HG03354 (cell line): ENCODE results near the gene DRAXIN.

Experiments used
- ATAC-seq: cut with Tn5 transposase; IDR thresholded peaks from one replicate; pipeline ENCODE4 v1.9.1; 2021; ENCODE audit warnings: mild to moderate bottlenecking; ENCODE audit not compliant: unreplicated experiment, poor library complexity, severe bottlenecking

The DRAXIN gene

DNA sequence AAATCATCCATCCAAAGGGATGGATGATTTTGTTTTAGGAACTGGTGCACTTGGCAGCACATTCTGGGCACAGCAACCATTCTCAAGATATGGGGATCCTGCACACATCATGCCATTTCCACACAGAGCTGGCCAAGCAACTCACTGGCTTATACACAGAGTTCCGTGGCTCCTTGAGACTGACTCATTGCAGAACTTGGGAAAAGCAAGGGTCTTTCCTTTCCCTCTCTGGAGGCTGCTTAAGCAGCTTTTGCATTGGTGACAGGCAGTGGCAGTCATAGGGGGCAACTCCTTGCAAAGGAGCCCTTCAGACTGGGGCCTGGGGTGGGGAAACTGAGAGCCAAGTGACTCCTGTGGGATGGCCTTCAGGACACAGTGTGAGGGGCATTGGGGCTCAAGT lies 8.7 kb upstream of the DRAXIN start:
- no peak for ATAC-seq

DNA sequence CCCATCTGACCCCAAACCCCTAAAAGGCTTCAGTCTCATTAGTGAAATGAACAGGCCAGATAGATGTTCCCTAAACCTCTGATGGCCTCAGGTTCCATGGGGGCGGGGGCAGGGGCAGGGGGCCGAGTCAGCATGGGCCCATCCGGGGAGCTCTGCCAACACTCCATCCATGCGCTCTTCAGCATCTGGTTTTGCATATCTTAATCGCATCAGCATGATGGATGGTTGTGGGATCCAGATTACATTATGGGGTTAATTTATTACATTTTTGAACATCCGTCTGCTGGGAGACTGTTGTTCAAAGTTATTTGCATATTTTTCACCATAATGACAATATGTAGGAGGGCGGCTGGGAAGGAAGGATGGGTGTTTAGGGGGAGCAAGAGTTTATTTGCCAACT lies 7.4 kb upstream of the DRAXIN start:
- no peak for ATAC-seq

DNA sequence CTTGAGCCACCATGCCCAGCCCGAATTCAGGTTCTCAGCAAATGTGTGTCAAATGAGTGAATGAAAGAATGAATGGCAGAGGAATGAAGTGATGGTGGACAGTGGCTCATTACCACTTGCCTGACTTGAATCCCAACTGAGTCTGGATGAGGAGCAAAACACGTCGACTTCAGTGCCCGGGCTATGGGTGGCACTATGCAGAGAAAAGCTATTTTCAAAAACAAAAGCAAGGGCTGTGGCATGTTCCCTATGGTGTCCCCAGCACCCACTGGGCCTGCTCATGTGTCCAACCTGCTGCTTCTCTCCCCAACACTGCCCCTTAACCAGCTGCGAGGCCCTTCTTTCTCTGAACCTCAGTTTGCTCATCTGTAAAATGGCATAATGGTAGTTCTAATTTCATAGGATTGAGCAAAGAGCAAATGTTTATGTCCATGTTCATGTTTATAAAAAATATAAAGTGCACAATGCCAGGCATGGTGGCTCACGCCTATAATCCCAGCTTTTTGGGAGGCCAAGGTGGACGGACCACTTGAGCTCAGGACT lies 6.2 kb upstream of the DRAXIN start:
- ATAC-seq: no peak

DNA sequence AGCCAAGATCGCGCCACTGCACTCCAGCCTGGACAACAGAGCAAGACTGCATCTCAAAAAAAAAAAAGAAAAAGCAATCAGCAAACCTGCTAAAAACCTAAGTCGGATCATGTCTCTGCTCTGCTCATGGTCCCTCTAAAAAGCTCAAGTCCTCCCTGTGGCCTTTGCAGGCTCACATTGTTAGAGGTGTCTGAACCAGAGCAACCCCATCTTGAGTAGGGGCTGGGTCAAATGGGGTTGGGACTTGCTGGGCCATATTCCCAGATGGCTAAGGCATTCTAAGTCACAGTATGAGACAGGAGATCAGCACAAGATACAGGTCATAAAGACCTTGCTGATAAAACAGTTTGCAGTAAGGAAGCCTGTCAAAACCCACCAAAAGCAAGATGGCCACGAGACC lies 3.0 kb upstream of the DRAXIN start:
- ATAC-seq: no peak

DNA sequence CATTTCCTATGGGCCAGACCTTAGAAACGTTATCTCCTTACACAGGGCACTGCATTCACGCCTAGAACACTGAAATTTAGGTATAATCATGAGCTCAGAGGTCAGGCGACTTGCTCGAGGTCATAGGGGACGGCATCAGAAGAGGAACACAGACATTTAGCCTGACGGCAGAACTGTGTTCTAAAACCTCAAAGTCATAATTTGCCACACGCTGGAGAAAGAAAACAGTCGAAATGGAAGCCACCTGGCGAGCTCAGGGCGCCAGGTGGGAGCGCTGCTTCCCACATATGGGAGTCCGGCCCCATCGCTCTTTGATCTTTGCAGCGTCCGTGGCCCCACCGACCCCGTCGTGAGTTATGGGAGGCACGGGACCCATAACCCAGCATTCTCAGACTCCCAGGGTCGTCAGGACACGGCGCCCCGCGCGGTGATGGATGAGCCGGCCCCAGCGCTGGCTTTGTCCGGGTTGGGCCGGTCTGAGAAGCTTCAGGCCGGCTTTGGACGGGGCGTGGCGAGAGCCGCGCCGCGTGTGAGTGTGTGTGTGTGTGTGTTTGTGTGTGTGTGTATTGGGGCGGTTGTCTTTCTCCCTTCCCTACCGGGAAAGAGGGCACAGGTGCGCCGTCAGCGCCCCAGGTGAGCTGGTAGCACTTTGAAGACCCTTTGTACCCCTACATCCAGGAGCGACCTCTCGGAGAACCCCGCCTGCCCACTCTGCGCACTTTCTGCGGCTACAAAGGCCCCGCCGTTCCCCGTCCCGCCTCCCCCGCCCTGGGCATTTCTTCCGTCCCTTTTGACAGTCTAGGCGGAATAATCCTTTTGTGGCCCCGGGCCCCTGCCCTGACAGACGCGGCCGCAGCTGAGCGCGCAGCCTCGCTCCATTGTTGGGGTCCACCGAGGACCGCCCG lies 861 bp upstream of the DRAXIN start:
- no peak for ATAC-seq

DNA sequence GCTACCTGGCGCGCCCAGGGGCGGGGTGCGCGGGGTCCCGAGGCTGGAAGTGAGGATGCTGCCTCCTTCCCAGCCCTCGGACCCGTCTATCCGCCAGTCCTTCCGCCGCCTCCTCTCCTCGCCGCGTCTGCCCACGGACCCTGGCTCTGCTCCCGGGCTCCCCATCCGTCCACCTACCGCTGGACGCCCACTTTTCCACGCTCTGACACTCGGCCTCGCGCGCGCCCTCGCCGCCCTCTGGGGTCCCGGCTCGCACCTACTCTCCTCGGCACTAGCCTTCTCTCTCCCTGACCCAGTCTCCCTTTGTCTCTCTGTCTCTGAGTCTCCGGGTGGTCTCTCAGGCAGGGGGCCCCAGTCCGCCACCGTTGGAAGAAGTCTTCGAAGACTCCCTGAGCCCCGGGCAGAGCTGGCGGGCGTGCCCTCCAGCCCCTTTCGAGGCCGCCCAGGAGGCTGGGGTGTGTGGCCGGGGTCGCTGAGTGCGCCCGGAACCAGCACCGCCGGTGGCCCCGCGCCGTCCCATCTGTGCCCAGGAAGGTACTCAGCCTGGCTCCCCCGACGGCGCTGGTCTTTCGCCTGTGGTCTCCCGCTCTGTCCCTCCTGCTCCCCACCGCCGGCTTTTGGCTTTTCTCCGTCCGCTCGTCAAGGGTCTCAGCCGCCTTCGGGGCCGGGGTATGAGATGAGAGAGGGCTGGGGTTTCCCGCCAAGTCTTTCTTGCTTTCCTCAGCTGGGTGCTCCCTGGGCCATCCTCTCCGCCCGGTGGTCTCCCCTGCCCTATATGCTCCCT lies 610 bp downstream of the DRAXIN start:
- no peak for ATAC-seq

DNA sequence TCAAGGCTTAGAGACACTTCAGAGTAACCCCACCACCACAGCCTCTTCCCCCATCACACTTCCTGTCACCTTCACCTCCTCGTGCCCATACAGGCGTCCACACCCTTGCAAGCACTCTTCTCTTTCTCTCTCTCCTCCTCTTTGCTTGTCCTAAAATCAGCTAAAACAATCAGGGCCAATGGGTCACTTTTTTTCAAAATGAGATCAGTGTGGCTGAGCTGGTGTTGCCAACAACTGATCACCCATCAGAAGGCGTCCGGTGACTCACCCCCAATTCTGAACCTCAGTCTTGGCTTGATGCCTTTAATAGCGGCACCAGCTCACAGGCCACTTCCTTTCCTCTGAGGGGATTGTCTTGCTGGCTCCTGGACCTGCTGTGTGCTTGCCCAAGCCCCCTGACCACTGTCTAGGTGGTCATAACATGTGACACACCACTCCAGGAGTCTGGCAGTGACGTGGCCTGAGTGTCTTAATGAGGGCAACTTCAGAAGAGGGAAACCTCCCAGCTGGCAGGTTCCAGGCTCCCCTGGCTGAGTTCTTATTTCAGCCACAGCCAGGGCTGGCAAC lies 1.6 kb downstream of the DRAXIN start:
- ATAC-seq: no peak

DNA sequence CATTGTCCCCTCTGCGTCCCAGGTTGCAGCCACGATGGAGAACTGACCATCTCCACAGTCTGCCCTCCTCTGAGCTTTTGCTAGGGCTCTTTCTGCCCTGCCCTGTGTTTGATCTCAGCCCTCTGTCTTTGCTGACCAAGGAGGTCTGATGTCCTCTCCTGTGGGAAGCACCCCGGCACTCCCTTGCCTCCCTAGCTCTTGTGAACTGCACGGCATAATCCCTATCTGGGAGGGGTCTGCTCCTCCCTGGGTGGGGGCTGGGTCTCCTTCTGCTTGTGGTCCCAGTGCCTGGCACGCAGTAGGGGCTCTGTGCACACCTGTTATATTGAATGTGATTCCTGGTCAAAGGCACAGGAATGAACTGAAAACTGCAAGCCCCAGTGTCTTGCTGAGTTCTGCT lies 2.4 kb downstream of the DRAXIN start:
- ATAC-seq: no peak

DNA sequence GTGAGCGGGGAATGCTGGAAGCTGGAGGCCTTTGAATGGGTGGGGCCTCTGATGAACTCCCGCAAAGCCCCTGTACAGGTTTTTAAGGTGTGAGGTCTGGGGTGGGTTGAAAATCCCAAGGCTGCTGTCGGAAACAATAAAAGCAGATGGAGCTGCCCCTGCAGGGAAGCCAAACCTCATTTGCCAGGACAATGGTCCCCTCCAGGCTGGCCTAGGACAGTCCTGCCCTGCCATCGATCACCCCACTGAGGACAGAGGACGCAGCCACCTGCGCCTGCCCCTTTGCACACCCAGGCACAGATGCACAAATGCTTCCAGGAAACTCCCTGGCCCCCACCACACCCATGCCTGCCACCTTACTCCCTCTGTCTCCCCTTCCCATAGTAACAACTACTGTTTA lies 4.4 kb downstream of the DRAXIN start:
- ATAC-seq: no peak

DNA sequence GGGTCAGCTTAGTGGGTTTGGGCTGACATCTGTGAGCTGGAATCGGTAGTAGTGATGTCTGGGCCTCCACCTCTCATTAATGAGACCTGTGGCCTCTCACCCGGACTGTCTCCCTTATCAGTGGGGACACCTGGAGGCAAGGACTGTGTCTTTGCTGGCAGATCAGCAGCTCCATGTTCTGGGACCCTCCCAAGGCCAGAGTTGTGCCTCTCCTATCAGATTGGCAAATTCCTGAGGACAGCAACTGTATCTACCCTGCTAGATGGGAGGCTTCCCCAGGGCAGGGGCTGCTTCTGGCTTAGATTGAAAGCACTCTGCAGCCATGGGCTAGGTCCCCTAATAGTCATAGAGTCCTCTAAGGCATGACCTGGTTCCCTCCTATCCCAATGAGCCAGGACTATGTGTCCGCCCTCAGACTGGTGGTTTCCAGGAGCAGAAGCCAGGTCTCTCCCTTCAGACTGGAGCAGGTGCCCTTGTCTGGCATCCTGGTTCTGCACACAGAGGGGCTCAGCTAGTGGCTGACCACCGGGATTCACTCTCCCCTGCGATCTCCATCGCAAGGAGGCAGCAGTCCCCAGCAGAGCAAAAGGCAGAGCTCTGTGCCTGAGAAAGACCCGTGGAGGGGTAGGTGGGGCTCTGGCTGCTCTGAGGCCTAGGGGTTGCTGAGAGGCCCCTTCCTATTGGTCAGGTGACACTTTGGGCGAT lies 5.8 kb downstream of the DRAXIN start:
- no peak for ATAC-seq

DNA sequence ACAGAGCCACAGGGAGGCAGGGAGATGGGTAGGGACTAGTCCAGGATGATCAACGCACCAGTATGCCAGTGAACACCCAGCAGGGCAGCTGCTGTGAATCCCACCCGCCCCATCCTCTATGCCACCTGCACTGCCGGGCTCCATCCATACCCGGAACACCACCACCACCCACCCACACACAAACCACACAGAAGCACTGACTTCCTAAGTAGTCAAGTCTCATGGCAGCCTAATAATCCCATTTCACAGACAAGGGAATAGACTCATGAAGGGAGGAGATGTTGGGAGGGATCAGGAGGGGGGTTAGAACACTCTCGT lies 6.3 kb downstream of the DRAXIN start:
- ATAC-seq: no peak

DNA sequence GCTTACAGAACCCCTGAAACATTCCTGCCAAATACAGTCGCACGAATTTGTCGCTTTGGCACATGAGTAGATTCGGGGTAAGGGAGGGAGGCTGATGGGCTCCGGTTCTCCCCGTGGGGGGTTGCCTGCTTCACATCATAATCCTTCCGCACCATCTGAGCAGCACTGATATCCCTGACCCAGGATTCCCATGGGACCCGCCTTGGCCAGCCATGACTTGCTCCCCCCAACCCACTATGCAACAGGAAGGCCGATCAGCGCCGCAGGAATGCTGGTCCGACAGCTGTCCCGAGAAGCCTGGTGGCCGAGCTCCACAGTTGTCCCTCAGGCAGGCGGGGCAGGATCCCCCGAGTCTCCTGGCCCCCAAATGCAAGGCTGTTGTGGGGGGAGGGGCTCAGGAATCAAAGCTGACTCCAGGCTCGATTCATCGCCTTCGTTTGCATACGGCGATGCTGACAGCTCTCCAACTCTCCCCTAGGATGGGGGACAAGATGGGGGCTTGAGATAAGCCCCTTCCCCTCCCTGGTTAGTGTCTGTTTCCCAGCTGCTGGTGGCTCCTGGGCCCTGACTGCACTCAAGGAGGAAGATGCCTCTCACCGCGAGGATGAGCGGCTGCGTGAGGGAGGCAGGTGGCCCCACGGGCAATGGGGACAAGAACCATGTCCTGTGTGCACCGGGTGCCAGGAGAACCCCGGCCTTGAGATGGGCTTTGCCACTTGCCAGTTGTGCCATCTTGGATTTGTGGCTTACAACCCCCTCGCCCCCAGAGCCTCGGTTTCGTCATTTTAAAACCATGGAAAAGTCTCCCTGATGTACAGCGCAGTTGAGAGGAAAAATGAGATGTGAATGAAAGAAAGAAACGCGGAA lies 9.3 kb downstream of the DRAXIN start:
- ATAC-seq: no peak

DNA sequence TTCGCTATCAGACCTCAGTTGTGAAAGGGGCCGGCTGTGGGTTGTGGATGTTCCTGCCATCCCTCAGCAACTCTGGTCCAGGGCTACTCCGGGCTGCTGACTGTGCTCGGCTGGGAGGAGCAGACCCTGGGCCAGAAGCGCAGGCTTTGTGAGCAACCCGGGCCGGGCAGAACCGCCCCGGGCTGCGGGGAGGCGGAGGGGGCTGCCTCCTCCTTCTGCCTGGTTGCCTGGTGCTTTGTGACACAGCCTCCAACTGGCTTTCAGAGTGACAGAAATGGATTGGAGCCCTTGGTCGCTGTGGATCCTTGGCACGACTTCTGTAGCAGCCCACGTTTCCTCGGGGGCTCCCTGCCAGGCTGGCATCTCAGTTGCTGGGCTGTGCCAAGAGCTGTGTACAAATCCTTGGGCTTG lies 10.0 kb downstream of the DRAXIN start:
- no peak for ATAC-seq

DNA sequence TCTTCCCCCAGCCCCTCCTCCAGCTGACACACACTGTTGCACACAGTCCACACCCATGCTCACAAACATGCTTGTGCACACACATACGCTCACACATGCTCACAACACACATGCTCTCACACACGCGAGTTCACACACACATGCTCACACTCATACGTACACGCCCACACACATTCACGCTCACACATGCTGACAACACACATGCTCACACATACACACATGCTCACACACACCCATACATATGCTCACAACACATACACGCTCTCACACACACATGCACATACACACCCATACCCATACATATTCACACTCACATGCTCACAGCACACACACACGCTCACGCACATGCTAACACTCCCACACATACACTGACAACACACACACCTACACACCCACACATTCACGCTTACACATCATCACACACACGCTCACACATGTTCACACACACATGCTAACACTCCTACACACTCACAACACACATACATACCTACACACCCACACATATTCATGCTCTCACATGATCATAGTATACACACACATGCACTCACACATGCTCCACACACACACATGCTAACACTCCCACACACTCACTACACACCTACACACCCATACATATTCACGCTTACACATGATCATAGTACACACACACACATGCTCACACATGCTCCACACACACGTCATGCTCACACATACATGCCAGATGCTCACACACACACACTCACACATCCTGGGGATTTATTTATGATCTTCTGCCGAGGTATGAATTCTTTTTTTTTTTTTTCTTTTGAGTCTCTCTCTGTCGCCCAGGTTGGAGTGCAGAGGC lies 10.7 kb downstream of the DRAXIN start:
- ATAC-seq: no peak

DNA sequence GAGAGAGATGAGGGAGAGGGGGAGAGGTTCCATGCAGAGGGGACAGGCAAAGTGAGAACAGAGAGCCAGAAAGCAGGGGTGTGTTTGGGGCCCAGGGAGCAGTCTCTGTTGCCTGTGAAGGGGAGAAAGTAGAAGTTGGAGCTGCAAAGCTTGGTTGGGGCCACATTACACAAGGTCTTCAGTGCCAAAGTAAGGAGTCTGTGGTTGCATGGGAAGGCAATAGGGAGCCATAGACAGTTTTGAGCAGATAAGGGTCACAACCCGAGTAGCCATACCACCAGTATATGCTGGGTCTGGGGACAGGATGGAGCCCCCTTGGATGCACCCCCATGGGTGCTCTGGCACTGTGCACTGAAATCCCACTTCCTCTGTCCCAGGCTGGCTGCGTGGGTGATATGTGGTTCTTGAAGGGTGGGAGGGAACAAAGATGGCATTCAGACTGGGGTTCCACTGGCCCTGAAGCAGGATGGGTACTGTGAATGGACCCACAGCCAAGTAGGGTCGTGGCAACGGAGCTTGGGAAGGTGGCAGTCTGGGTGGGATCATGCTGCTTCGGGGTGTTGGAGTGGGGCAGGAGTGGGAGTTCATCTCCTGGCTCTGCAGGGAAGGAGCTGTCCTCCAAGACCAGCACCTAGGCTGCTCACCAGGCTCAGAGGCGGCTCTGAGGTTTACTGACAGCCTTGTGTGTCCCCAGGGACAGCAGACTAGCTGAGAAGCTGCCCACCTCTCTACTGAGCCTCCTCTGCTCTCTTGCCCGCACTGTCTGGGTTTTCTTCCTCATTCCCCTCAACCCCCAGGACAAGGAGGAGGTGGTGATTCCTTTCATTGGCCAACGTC lies 12.1 kb downstream of the DRAXIN start:
- no peak for ATAC-seq

DNA sequence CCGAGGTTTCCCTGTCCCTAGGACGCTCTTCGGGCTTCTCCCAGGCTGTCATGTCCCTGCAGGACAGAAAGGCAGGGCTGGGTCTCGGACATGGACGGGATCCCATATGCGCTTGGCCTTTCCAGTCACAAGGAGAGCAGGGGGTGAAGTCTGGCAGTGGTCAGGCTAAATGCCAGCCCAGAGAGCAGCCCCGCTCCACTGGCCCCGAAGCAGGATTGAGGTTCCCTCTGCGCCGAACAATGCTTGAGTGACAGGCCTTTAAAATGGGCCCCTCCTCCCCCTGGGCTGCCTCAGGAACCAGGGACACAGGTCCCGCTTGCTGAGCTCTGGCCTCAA lies 12.7 kb downstream of the DRAXIN start:
- no peak for ATAC-seq

DNA sequence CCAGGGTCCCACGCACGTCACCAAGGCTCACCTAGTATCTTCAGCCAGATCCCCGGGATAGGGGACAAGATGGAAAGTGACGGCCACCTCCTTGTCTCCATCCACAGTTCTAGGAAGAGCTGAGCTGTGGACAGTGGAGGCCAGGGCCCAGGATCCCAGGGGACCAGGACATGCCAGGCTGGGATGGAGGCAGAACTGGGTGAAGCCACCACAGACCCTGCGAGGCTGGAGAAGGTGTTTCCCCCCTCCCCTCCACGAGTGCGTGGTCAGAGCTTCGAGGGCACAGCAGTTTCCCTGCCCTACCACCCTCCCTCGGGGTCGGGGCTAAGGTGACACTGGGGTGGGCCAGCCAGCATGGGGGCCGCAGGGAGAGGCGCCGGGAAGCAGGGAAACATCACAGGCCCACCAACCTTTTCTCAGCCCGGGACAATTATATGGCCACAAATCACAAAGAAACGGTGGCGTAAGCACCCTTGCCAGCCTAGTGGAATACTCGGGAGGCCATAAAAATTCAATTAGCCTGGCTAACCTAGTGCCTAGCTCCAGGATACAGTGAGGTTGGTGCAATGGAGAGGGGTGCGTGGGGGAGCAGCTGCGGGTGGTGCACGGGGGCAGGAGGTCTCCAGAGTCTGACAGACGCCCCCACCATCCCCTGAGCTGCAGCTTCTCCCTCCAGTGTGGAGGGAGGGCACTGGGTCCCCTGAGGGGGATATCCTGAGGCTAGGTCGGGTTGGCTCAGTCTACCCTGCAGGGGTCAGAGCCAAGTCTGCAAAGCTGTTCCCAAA lies 13.4 kb downstream of the DRAXIN start:
- no peak for ATAC-seq
